DMS53 treated with DMSO at 0.1 percent for 48 hours (cell line): ENCODE data around the gene IGFBP5.

Experiments
- DNase-seq: peaks from one replicate; lab custom pipeline; 2025; ENCODE audit not compliant: unreplicated experiment; lab: John Stamatoyannopoulos, UW

Gene IGFBP5

GRCh38 chr2:216714376-216714775 lies 19.0 kb upstream of the IGFBP5 start:
- no peak for DNase-seq

GRCh38 chr2:216713691-216714336 lies 18.5 kb upstream of the IGFBP5 start:
- DNase-seq: no peak

GRCh38 chr2:216711348-216711747 lies 16.0 kb upstream of the IGFBP5 start:
- no peak for DNase-seq

- DNase-seq: no peak
Measured at GRCh38 chr2:216710551-216711301, 15.4 kb upstream of the IGFBP5 start.

- DNase-seq: no peak
Measured at GRCh38 chr2:216702756-216703155, 7.4 kb upstream of the IGFBP5 start.

- DNase-seq: no peak
Measured at GRCh38 chr2:216701544-216701943, 6.2 kb upstream of the IGFBP5 start.

GRCh38 chr2:216700781-216701180 lies 5.4 kb upstream of the IGFBP5 start:
- DNase-seq: no peak

GRCh38 chr2:216700088-216700567 lies 4.8 kb upstream of the IGFBP5 start:
- DNase-seq: no peak

GRCh38 chr2:216698895-216699294 lies 3.5 kb upstream of the IGFBP5 start:
- peak; percentile 67 for DNase-seq

GRCh38 chr2:216698293-216698692 lies 2.9 kb upstream of the IGFBP5 start:
- DNase-seq: no peak

GRCh38 chr2:216696751-216697560 lies 1.6 kb upstream of the IGFBP5 start:
- DNase-seq: no peak

- no peak for DNase-seq
Measured at GRCh38 chr2:216696321-216696720, 972 bp upstream of the IGFBP5 start.

GRCh38 chr2:216694826-216695217 lies 527 bp downstream of the IGFBP5 start:
- no peak for DNase-seq

- DNase-seq: peak; percentile 39
Measured at GRCh38 chr2:216694082-216694825, 1.1 kb downstream of the IGFBP5 start.

- no peak for DNase-seq
Measured at GRCh38 chr2:216693414-216694080, 1.8 kb downstream of the IGFBP5 start.

- peak; percentile 57 for DNase-seq
Measured at GRCh38 chr2:216692636-216693413, 2.5 kb downstream of the IGFBP5 start.

- DNase-seq: peak; percentile 44
Measured at GRCh38 chr2:216690853-216691741, 4.3 kb downstream of the IGFBP5 start.

GRCh38 chr2:216690456-216690852 lies 4.9 kb downstream of the IGFBP5 start:
- DNase-seq: no peak

- DNase-seq: no peak
Measured at GRCh38 chr2:216689397-216689796, 6.0 kb downstream of the IGFBP5 start.
